ENCODE data around the gene GPATCH2L.

The GPATCH2L gene

DNA sequence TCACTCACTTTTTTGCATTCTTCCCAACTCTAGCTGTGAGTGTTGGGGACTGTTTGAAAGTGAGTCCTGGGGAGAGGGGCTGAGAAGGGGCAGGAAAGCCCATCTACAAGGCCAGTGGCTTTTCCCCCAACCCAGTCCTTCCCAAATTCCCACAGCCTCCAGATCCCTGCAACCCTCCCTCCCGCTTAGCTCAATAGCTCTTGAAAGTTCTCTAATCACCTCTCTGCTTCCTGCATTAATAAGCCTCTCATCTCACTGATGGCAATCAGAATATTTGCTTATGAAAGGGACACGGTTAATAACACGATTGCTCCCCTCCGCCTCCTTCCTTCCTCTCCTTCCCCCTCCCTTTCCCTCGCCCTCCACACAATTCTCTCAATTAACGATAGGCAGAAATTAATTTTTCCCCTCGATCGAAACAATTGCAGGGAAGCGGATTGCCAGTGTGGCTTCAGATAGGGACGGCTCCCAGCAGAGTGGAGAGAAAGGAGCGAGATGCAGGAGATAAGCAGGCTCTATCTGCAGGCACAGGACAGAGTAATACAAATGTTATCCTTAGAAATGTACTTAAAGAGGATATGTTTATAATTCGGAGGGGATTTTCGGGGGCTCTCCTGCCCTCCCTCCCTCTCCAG lies 15.1 kb upstream of the GPATCH2L start:
- no peak for DNase-seq (ENCODE audit: low read depth)

DNA sequence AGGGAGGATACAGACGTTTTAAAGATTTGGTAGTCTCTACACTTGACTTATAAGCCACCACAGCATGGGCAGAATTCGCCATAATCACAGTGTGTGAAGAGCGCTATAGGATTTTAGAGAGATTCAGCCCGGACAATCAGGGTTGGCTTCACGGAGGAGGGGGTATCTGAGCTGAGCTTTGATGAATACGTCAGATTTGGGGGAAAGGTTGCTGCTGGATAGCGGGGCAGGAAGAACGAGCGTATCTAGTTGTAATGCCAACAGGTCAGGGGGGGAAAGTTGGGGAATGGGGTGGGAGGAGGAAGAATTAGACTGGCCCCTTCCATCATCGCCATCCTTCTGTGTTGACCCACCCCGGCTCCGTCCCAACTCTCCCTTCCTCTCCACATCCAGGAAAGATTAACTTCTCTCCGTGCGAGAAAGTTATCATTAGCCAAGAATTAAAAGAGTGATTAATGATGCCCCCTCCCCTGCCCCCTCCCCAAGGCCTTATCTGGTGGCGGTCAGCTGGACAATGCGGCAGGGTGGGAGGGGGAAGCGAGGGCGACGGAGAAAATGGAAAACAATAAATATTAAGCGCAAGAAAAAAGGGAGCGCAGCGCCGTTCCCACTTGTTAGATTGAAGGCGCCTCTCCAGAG lies 13.5 kb upstream of the GPATCH2L start:
- DNase-seq (ENCODE audit: low read depth): no peak

- DNase-seq (ENCODE audit: low read depth): no peak
Observed at GRCh38 chr14:76138758-76139723, 12.7 kb upstream of the GPATCH2L start.

- no peak for DNase-seq (ENCODE audit: low read depth)
Observed at GRCh38 chr14:76143642-76144041, 8.1 kb upstream of the GPATCH2L start.

- DNase-seq (ENCODE audit: low read depth): no peak
Observed at GRCh38 chr14:76146976-76147375, 4.7 kb upstream of the GPATCH2L start.

DNA sequence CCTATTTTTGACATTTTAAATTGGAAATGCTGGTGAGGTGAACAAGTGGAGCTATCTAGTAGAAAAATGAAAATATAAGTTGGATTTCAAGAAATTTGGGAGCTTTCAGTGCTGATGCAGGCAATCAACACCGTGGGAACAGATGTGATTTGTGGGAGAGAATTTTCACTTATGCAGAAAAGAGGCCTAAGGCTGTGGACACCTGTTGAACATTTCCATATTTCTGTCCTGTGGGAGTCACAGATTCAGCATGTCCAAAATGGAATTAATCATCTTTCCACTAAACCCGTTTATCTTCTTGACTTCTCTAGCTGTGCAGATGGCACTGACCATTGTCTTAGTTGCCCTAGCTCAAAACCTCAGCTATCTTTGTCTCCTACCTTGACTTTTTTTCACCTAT lies 2.5 kb upstream of the GPATCH2L start:
- no peak for DNase-seq (ENCODE audit: low read depth)

DNA sequence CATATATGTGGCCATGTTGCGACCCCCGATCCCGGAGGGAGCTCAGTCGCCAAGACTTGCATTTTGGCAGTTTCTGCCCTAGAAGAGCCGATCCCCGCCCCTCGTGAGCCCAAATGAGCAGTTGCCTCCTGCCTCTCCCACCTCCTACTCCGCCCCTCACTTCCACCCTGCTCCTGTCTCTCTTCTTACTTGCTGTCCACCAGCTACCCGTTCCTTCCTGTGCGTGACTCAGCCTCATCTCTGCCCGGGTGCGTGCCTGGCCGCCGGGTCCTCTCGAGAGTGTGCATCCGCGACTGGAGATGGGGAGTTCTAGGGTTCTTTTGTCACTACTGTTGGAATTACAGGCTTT lies 585 bp downstream of the GPATCH2L start:
- DNase-seq (ENCODE audit: low read depth): peak; percentile 60

- no peak for DNase-seq (ENCODE audit: low read depth)
Observed at GRCh38 chr14:76153919-76154318, 2.2 kb downstream of the GPATCH2L start.

- no peak for DNase-seq (ENCODE audit: low read depth)
Observed at GRCh38 chr14:76154539-76155126, 2.9 kb downstream of the GPATCH2L start.

DNA sequence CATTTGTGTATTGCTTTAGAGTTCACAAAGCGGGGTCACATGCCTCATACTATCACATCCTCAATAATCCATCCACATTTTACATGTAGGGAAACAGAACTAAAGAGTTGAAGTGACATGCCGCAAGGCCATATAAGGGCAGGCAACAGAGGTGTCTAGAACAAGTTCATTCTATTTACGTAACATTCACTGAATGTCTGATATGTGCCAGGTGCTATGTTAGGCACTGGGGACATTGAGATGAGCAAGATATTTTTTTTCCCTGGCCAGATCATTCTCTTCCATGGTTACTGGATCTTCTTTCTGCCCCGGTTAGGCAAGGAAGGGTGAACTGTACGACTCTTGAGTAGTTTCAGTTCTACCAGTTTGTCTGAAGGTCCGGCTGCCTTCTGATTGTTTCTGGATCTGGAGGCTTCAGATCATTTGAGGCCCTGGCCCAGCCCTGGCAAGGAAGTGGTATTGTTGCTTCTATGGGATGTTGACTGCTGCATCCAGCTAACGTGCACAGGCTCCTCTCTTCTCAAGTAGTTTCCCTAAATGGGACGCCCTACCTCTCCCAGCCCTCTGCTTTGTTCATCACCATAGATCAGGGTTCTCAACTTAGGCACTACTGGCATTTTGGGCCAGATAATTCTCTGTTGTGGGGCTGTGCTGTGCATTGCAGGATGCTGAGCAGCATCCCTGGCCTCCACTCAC lies 12.1 kb downstream of the GPATCH2L start:
- DNase-seq (ENCODE audit: low read depth): no peak

DNA sequence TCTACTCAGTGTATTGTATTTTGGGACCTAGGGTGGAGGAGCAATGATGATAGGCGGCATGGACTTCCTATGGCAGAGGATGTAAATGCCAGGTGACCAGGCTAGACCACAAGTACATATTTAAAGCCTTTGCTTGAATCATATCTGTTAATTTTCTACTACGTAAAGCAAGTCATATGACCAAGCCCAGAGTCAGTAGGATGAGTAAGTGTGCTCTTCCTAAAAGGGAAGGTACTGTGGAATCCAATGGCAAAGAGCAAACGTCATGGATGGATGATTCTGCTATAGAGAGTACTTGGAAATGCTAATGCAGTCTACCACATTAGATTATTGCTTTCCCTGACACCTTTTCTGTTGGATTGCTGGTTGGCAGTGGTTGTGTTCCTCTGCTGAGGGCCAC lies 16.8 kb downstream of the GPATCH2L start:
- DNase-seq (ENCODE audit: low read depth): no peak

- no peak for DNase-seq (ENCODE audit: low read depth)
Observed at GRCh38 chr14:76169776-76170175, 18.1 kb downstream of the GPATCH2L start.

DNA sequence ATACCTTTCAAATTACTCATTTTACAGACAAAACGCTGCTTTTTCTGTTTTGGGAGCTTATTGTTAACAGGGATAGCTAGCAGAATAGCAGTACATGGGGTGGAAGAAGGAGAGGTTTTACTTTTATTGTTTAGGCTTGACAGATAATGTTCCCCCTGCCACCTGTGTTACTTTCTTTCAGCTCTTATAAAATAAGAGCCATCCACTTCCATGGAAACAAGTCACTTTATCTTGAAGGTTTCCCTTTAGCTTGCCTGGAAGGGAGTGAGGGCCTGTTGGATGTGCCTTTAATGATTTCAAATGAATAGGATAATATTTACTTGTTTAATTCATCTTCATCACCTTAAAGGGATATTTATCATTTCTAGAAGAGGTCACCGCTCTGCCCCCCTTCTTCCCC lies 23.3 kb downstream of the GPATCH2L start:
- no peak for DNase-seq (ENCODE audit: low read depth)

DNA sequence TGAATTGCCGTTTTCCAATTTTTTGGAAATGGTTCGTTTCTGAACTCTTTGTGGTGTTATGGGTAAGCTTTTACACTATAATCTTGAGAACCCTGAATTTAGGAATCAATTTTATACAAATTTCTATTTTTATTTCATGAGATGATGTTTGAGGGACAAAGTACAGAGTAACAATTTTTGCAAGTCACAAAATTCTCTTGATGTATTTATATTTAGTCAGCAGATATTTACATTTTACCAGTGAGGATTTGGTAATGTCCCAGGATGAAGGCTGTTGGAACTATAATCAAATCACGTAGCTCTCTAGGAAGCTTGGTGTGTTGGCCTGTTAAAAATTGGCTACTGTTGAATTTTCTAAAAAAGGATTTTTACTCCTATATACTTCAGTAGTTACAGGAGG lies 24.2 kb downstream of the GPATCH2L start:
- no peak for DNase-seq (ENCODE audit: low read depth)

DNA sequence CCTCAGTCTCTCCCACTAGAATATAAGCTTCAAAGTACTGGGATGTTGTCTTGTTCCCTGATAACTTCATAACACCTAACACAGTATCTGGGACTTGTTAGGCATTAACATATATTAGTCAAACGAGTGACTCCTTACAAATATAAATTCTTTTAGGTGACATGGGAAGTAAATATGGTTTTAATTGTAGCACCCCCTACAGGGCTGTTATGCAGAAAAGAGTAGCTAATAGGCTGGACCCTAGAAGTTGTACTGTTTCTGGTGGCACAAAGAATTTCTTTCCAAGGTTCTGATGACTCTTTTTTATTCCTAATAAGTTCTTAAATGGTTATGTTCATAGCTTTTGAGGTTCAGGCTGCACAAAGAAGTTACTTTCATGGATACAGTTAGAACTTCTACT lies 29.8 kb downstream of the GPATCH2L start:
- DNase-seq (ENCODE audit: low read depth): no peak

DNA sequence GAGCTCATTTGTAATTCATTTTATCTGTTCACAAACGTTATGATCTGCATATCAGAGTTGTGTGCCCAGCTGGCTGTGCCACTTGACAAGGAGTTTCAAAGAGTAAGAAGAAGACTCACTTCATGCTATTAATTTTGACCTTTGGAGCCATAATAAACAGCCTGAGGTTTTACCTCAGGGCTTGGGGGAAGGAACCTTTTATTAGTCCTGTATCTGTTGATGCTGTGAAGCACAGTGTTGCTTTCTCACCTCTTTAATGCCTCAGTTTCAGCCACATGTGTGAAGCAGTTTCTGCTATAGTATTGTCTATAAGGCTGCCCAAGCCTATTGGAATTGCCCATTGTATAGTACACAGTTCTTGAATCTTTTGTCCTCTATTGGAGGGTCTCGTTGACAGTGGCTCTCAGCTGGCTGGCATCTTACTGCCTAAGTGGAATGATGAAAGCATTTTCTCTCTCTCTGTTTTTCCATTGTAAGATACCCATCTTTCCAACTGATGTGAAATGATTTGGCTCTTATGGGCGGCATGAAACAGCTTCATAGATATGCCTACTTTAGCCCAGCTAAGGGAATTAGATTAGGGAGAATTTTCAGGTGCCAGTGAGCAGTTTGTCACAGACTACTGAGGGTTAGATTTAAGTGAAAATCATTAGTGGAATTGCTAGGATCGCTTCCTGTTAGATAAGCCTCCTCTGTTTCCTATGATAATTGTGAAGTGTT lies 34.7 kb downstream of the GPATCH2L start:
- DNase-seq (ENCODE audit: low read depth): no peak

- DNase-seq (ENCODE audit: low read depth): no peak
Observed at GRCh38 chr14:76191297-76191696, 39.6 kb downstream of the GPATCH2L start.

- no peak for DNase-seq (ENCODE audit: low read depth)
Observed at GRCh38 chr14:76193696-76194095, 42.0 kb downstream of the GPATCH2L start.

GRCh38 chr14:76194327-76194726 lies 42.6 kb downstream of the GPATCH2L start:
- DNase-seq (ENCODE audit: low read depth): no peak

DNA sequence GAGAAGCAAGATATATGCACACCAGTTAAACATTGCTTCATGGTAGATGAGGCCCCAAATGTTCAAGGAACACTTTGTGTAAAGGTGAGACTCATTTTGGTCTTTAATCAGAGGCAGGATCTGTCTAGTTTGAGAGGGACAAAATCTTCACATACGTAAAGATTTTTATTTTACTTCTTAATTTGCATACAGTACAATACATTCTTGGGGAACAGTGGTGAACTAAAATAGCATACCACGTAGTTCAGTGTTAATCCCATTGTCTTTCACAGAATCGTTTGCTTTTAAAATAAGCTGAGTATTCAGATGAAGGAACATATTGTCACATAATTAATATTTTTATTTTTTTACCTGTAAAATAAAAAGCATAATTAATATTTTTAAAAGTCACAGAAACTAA lies 43.3 kb downstream of the GPATCH2L start:
- DNase-seq (ENCODE audit: low read depth): no peak

DNA sequence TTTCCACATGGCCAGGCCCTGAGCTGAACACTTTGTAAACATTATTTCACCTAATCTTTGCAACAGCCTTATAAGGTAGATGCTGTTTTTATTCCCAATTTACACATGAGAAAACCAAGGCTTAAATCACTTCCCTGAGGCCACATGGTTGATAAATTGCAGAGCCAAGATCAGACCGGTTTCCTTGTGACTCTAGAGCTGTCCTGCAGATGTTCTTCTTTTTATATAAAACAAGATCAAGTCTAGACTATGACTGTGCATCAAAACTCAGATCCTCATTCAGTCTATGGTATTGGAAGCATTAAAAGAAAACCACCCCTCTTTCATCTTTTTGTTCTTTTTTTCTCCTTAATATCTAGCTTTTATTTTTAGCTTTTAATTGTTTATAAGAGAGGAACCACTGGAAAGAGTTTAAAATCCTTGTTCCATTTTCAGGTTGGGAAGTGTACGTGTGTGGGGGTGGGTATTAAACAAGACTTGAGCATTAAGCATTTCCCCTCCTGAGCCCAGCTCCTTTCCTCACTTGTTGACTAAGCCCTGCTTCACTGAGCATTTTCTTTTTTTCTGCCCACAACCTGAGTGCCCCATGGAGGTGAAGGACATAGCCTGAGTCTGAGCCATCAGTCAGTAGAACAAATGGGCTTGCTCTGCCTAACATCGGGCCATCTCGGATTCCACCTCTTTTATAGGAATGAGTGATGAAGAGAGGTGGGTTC lies 45.4 kb downstream of the GPATCH2L start:
- DNase-seq (ENCODE audit: low read depth): no peak

Data from activated T-cell treated with anti-CD3 and anti-CD28 coated beads for 48 hours (primary cell).